H1 (cell line): Measurements from ENCODE around the gene CGB7. TPM values are rescaled to one million over a fixed set of nuclear protein-coding genes. Genes with fewer than 3 reads are reported as not detected.

Source experiments
- CTCF ChIA-PET: fragments of 300-600 bp; sonication (Branson Sonifier 250); formaldehyde crosslinking; loops from one replicate; lab custom pipeline; 2021; ENCODE audit not compliant: partially characterized antibody; lab: Charles Lee
- POLR2A ChIA-PET: fragments of 300-600 bp; sonication (Branson Sonifier 250); formaldehyde crosslinking; loops from one replicate; lab custom pipeline; 2021; ENCODE audit warnings: inconsistent platforms; ENCODE audit not compliant: partially characterized antibody; lab: Charles Lee
- DNase-seq, 2 experiments: peaks; one replicate each; pipeline versions ENCODE4 v3.0.0 to v3.0.0-alpha.2; 2010 to 2022; ENCODE audit warnings: low spot score in 2 of 2, low read depth in 1 of 2, mixed read lengths in 1 of 2
- FAIRE-seq: peaks from 2 replicates; lab custom pipeline; 2011; peaks lifted over from hg19 to GRCh38; lab: Jason Lieb, UNC
- H2AFZ ChIP-seq: 2 replicates; pipeline ENCODE4 v1.8.1; 2012; ENCODE audit warnings: low read length, inconsistent platforms
- H2AK5ac ChIP-seq: 2 replicates; pipeline ENCODE4 v1.6.1; 2013; ENCODE audit warnings: low read depth, low read length
- H2BK120ac ChIP-seq: replicated peaks from 2 replicates; pipeline ENCODE3; 2013; ENCODE audit warnings: low read depth, low read length, inconsistent platforms
- H2BK12ac ChIP-seq: 2 replicates; pipeline ENCODE4 v1.6.1; 2013; ENCODE audit warnings: low read depth, low read length
- H2BK15ac ChIP-seq: 2 replicates; pipeline ENCODE4 v1.6.1; 2013; ENCODE audit warnings: low read length
- H2BK20ac ChIP-seq: 2 replicates; pipeline ENCODE4 v1.6.1; 2013; ENCODE audit warnings: low read length
- H2BK5ac ChIP-seq: 2 replicates; pipeline ENCODE4 v1.6.1; 2013; ENCODE audit warnings: low read depth, low read length
- H3K14ac ChIP-seq: 2 replicates; pipeline ENCODE4 v1.6.1; 2013; ENCODE audit warnings: inconsistent platforms; ENCODE audit not compliant: insufficient read length
- H3K18ac ChIP-seq: 2 replicates; pipeline ENCODE4 v1.6.1; 2013; ENCODE audit warnings: low read length; ENCODE audit errors: extremely low read depth
- H3K23ac ChIP-seq: 2 replicates; pipeline ENCODE4 v1.6.1; 2013; ENCODE audit warnings: inconsistent platforms; ENCODE audit not compliant: insufficient read length
- H3K23me2 ChIP-seq: 2 replicates; pipeline ENCODE4 v1.6.1; 2013; ENCODE audit warnings: low read depth, low read length
- H3K27ac ChIP-seq: 2 replicates; pipeline ENCODE4 v1.6.1; 2011; ENCODE audit warnings: low read depth, low read length, inconsistent platforms
- H3K27me3 ChIP-seq, 4 experiments: replicated peaks in 1 of 4; 1 replicate in 1 of 4; 2 replicates in 3 of 4; pipeline versions ENCODE4 v1.6.1 to v1.8.1; 2011 to 2013; ENCODE audit warnings: low read length in 3 of 4, mild to moderate bottlenecking in 3 of 4, inconsistent platforms in 2 of 4, mixed read lengths in 2 of 4, moderate library complexity in 1 of 4; ENCODE audit not compliant: control insufficient read depth in 3 of 4, insufficient read depth in 3 of 4; ENCODE audit errors: extremely low read depth in 1 of 4
- H3K36me3 ChIP-seq, 4 experiments: 2 replicates each; pipeline versions ENCODE4 v1.6.1 to v1.8.1; 2011 to 2013; ENCODE audit warnings: mild to moderate bottlenecking in 4 of 4, low read length in 3 of 4, moderate library complexity in 2 of 4, control low read depth in 1 of 4, inconsistent platforms in 1 of 4; ENCODE audit not compliant: insufficient read depth in 4 of 4, control insufficient read depth in 2 of 4
- H3K4ac ChIP-seq: replicated peaks from 2 replicates; pipeline ENCODE3; 2013; ENCODE audit warnings: low read length, low read depth, mixed read lengths, inconsistent platforms; ENCODE audit not compliant: insufficient read length
- H3K4me1 ChIP-seq, 4 experiments: replicated peaks in 1 of 4; 1 replicate in 1 of 4; 2 replicates in 3 of 4; pipeline versions ENCODE4 v1.6.1 to v1.8.1; 2011 to 2013; ENCODE audit warnings: low read length in 3 of 4, inconsistent platforms in 2 of 4, mixed read lengths in 1 of 4; ENCODE audit not compliant: insufficient read depth in 4 of 4, control insufficient read depth in 3 of 4
- H3K4me2 ChIP-seq, 2 experiments: 2 replicates each; pipeline versions ENCODE4 v1.6.1 to v1.8.1; 2011 to 2013; ENCODE audit warnings: low read depth in 2 of 2, low read length in 2 of 2, control low read depth in 1 of 2, inconsistent platforms in 1 of 2, mild to moderate bottlenecking in 1 of 2; ENCODE audit not compliant: insufficient read depth in 1 of 2
- H3K4me3 ChIP-seq, 4 experiments: fragments of 200-600, 300-600 bp in 1 of 4; sonication (generic), shearing (Covaris generic), sonication (Bioruptor Twin) in 1 of 4; 2 replicates each; pipeline versions ENCODE4 v1.5.1 to v1.8.1; 2011 to 2016; ENCODE audit warnings: low read length in 4 of 4, low read depth in 3 of 4, control low read depth in 2 of 4, inconsistent platforms in 2 of 4, mild to moderate bottlenecking in 2 of 4, mixed read lengths in 1 of 4, moderate library complexity in 1 of 4; ENCODE audit not compliant: insufficient read depth in 2 of 4; ENCODE audit errors: extremely low read depth in 1 of 4
- H3K56ac ChIP-seq: replicated peaks from 2 replicates; pipeline ENCODE3; 2013; ENCODE audit warnings: low read depth, mild to moderate bottlenecking, mixed read lengths, low read length, inconsistent platforms; ENCODE audit not compliant: insufficient read length
- H3K79me1 ChIP-seq: 2 replicates; pipeline ENCODE4 v1.6.1; 2013; ENCODE audit warnings: low read depth, low read length, control low read depth
- H3K79me2 ChIP-seq, 2 experiments: 2 replicates each; pipeline versions ENCODE4 v1.6.1 to v1.8.1; 2012 to 2013; ENCODE audit warnings: low read length in 2 of 2, mild to moderate bottlenecking in 2 of 2, inconsistent platforms in 1 of 2; ENCODE audit not compliant: insufficient read depth in 2 of 2, control insufficient read depth in 1 of 2
- H3K9ac ChIP-seq, 4 experiments: replicated peaks in 1 of 4; 1 replicate in 1 of 4; 2 replicates in 3 of 4; pipeline versions ENCODE4 v1.6.1 to v1.8.1; 2011 to 2013; ENCODE audit warnings: low read depth in 3 of 4, low read length in 3 of 4, control low read depth in 2 of 4, mild to moderate bottlenecking in 2 of 4, moderate library complexity in 2 of 4, inconsistent platforms in 1 of 4; ENCODE audit errors: extremely low read depth in 1 of 4
- H3K9me3 ChIP-seq, 2 experiments: 2 replicates each; pipeline versions ENCODE4 v1.6.1 to v1.8.1; 2012 to 2013; ENCODE audit warnings: mild to moderate bottlenecking in 2 of 2, moderate library complexity in 2 of 2, control low read depth in 1 of 2, inconsistent platforms in 1 of 2, low read depth in 1 of 2, low read length in 1 of 2, mixed read lengths in 1 of 2; ENCODE audit not compliant: insufficient read depth in 2 of 2
- H4K20me1 ChIP-seq, 2 experiments: replicated peaks in 1 of 2; 2 replicates each; pipeline versions ENCODE3 to v1.8.1; 2011 to 2013; ENCODE audit warnings: inconsistent platforms in 2 of 2, low read length in 2 of 2, mild to moderate bottlenecking in 1 of 2; ENCODE audit not compliant: insufficient read depth in 2 of 2, control insufficient read depth in 1 of 2
- H4K5ac ChIP-seq: 2 replicates; pipeline ENCODE4 v1.6.1; 2013; ENCODE audit warnings: low read length, low read depth, mixed read lengths, inconsistent platforms; ENCODE audit not compliant: insufficient read length
- H4K8ac ChIP-seq: 2 replicates; pipeline ENCODE4 v1.8.0; 2013; ENCODE audit warnings: mild to moderate bottlenecking, moderate library complexity, low read length, inconsistent platforms; ENCODE audit not compliant: insufficient read depth; ENCODE audit errors: extremely low read depth
- H4K91ac ChIP-seq: replicated peaks from 2 replicates; pipeline ENCODE3; 2013; ENCODE audit warnings: low read length, mixed read lengths, inconsistent platforms; ENCODE audit not compliant: insufficient read length
- BCL11A ChIP-seq, 2 experiments: IDR thresholded peaks; one replicate each; pipeline ENCODE4 v1.6.1; 2011; ENCODE audit warnings: low read depth in 2 of 2, low read length in 2 of 2, mild to moderate bottlenecking in 2 of 2
- EGR1 ChIP-seq: IDR thresholded peaks from 2 replicates; pipeline ENCODE4 v1.6.1; 2011; ENCODE audit warnings: low read depth, low read length, borderline replicate concordance
- GABPA ChIP-seq: IDR thresholded peaks from 2 replicates; pipeline ENCODE4 v1.6.1; 2011; ENCODE audit warnings: mild to moderate bottlenecking, low read length, moderate library complexity, borderline replicate concordance; ENCODE audit not compliant: insufficient read depth
- HDAC6 ChIP-seq: IDR thresholded peaks from one replicate; pipeline ENCODE4 v1.7.1; 2012; ENCODE audit warnings: low read depth, mild to moderate bottlenecking, inconsistent platforms, low read length, moderate library complexity
- JUND ChIP-seq: IDR thresholded peaks from 2 replicates; pipeline ENCODE4 v1.6.1; 2011; ENCODE audit warnings: mild to moderate bottlenecking, improper control_type of control experiment, low read length
- KDM5A ChIP-seq: fragments of 200-600 bp; IDR thresholded peaks from 2 replicates; pipeline ENCODE4 v1.7.1; 2012; ENCODE audit warnings: mild to moderate bottlenecking, low read length, inconsistent platforms, mixed read lengths
- NANOG ChIP-seq: IDR thresholded peaks from 2 replicates; pipeline ENCODE4 v1.6.1; 2011; ENCODE audit warnings: low read length, low read depth, mild to moderate bottlenecking, inconsistent platforms; ENCODE audit not compliant: insufficient read depth, poor library complexity, severe bottlenecking
- SIN3A ChIP-seq, 2 experiments: IDR thresholded peaks in 1 of 2; conservative IDR thresholded peaks in 1 of 2; 2 replicates each; pipeline ENCODE4 v1.6.1; 2011 to 2012; ENCODE audit warnings: low read length in 2 of 2, improper control_type of control experiment in 1 of 2, low read depth in 1 of 2, mild to moderate bottlenecking in 1 of 2
- SRF ChIP-seq: IDR thresholded peaks from 2 replicates; pipeline ENCODE4 v1.6.1; 2011; ENCODE audit warnings: mild to moderate bottlenecking, low read depth, low read length, moderate library complexity
- TBP ChIP-seq: IDR thresholded peaks from 2 replicates; pipeline ENCODE4 v1.6.1; 2011; ENCODE audit warnings: low read depth, low read length, improper control_type of control experiment
- TCF12 ChIP-seq: IDR thresholded peaks from 2 replicates; pipeline ENCODE4 v1.6.1; 2011; ENCODE audit warnings: low read depth, mild to moderate bottlenecking, low read length
- WGBS, 2 experiments: shearing (Covaris generic) in 1 of 2; methylation state at CpG; one replicate each; pipeline versions ENCODE4 v1.1.6 to v1.1.7; 2013 to 2015; ENCODE audit warnings: low lambda C conversion rate in 2 of 2, mixed read lengths in 2 of 2, inconsistent platforms in 1 of 2, low coverage in 1 of 2, missing lambda C conversion rate in 1 of 2; ENCODE audit not compliant: insufficient replicate concordance in 2 of 2, insufficient coverage in 1 of 2, insufficient read length in 1 of 2; ENCODE audit errors: extremely low coverage in 1 of 2, missing lambda C conversion rate in 1 of 2; 5-methylcytosine and 5-hydroxymethylcytosine counted together
- polyA plus RNA-seq, 7 experiments: library from polyadenylated mRNA; depleted of rRNA in 3 of 7; stranded (reverse) in 5 of 7; unstranded in 2 of 7; fragments of >200 nt in 5 of 7; fragments of 200-250 nt in 2 of 7; gene quantifications; 1 replicate in 5 of 7; 2 replicates in 1 of 7; 4 replicates in 1 of 7; pipeline versions ENCODE4 v1.2.1 to v1.2.3, GENCODE V29; 2011 to 2013; ENCODE audit warnings: missing spikeins in 2 of 7, mixed read lengths in 2 of 7
- total RNA-seq: library from RNA; stranded (reverse); fragmentation: NEBNext Ultra II Directional; extraction: Animal tissue kit (Norgen Biotek cat#: 25700); gene quantifications from 2 replicates; pipeline ENCODE4 v1.2.1, GENCODE V29; 2021
- TF ChIP-seq, protein P1 (sequence below): IDR thresholded peaks from 2 replicates; pipeline ENCODE4 v1.6.1; 2011; ENCODE audit warnings: low read length, improper control_type of control experiment

The CGB7 gene
- total and polyA plus RNA-seq, 2 of the 8 experiments (the other 6 are each of a cell fraction or from before 2014, with no cell fraction given): 1.2 to 2.2 TPM

DNA sequence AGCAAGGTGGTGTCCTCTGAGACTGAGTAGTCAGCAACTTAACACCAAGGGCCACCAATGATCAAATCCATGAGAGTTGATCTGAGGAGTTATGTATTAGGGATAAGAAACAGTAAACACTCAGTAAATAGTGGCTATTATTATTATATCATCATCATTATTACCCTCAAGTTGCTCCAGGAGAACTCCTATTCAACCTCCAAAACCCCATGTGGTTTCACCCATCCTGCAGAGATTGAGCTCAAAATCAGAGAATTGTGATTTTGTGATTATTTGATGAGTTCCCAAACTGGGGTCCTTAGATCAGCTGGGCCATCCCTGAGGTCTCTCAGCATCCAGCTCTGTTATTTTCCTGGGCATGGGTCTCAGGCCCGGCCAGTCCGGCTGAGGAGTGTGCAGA lies 3.5 kb upstream of the CGB7 start:
- Histone ChIP-seq H3K18ac (no peak overlapping the region), H4K91ac (no peak overlapping the region), H3K56ac (no peak overlapping the region), H3K27me3 (peaks cover 10 to 44% (median 40%) of the 10 kb centered on the region in 4 experiments), H2BK20ac (no peak overlapping the region), H3K27ac (no peak overlapping the region), H3K23me2 (peaks cover 12% of the 10 kb centered on the region), H3K9me3 (no peaks in the 10 kb centered on the region), H2AK5ac (no peak overlapping the region), H2BK5ac (no peak overlapping the region), H3K23ac (no peak overlapping the region), H2BK15ac (no peak overlapping the region), H2BK120ac (no peak overlapping the region), H3K79me2 (no peaks in the 10 kb centered on the region), H3K14ac (no peak overlapping the region), H3K79me1 (no peaks in the 10 kb centered on the region), H4K20me1 (peaks cover 0 to 2% of the 10 kb centered on the region in 2 experiments), H3K4ac (no peak overlapping the region), H4K8ac (no peak overlapping the region; the same call in 1 of the 2 replicates), H3K36me3 (no peaks in the 10 kb centered on the region), H3K4me2 (no peak overlapping the region), H2BK12ac (no peak overlapping the region), H4K5ac (no peak overlapping the region), H3K4me1 (peaks cover 0 to 29% (median 24%) of the 10 kb centered on the region in 4 experiments; a peak in 6 of 7 replicates), H2AFZ (no peak overlapping the region), H3K4me3 (no peak overlapping the region), H3K9ac (no peak overlapping the region)
- FAIRE-seq: no peak
- CTCF ChIA-PET: interaction anchor here (1.1 to 3.5 kb wide), 5 partner anchors 9 to 62 kb away, joined by 3 to 25 read pairs (median 4); no protein-coding TSS in a partner anchor
- DNase-seq: no peak
- POLR2A ChIA-PET: interaction anchor here (1.2 to 1.6 kb wide), 3 partner anchors 42 to 150 kb away, joined by 3 read pairs; no protein-coding TSS in a partner anchor
- TF ChIP-seq GABPA: no peak
- TF ChIP-seq TCF12: no peak
- no peak for TF ChIP-seq HDAC6
- no peak for TF ChIP-seq BCL11A (IDR thresholded peaks at IDR 0.05; ENCODE audit: low read depth in 2 of 2, low read length in 2 of 2)
- TF ChIP-seq KDM5A: no peak
- no peak for TF ChIP-seq NANOG
- no peak for TF ChIP-seq SRF
- TF ChIP-seq TBP: no peak
- no peak for TF ChIP-seq SIN3A (conservative IDR thresholded peaks at IDR 0.05 in 1 of 2, IDR thresholded peaks at IDR 0.05 in 1 of 2; ENCODE audit: low read depth in 1 of 2, low read length in 2 of 2)
- TF ChIP-seq EGR1: no peak
- no peak for TF ChIP-seq JUND
- TF ChIP-seq, protein P1, sequence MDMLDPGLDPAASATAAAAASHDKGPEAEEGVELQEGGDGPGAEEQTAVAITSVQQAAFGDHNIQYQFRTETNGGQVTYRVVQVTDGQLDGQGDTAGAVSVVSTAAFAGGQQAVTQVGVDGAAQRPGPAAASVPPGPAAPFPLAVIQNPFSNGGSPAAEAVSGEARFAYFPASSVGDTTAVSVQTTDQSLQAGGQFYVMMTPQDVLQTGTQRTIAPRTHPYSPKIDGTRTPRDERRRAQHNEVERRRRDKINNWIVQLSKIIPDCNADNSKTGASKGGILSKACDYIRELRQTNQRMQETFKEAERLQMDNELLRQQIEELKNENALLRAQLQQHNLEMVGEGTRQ: no peak
- WGBS, 2 experiments: 94% methylated on average over 2 of the region's 2 CpGs; no CpG with 5 or more reads in 1 of the 2 experiments
